HepG2 (cell line): ENCODE results near the gene FAM98A. TPM values are rescaled to one million over a fixed set of nuclear protein-coding genes. Genes with fewer than 3 reads are reported as not detected.

ENCODE experiments used
- DMAP1 ChIP-seq: IDR thresholded peaks from 2 replicates; pipeline ENCODE4 v1.6.1; 2016
- EP300 ChIP-seq, 3 experiments: sonication (generic) in 1 of 3; formaldehyde crosslinking in 1 of 3; IDR thresholded peaks; 2 replicates each; pipeline versions ENCODE4 v1.5.1 to v1.6.1; 2011 to 2020; ENCODE audit warnings: low read depth in 2 of 3, low read length in 2 of 3, borderline replicate concordance in 1 of 3, improper control_type of control experiment in 1 of 3, mild to moderate bottlenecking in 1 of 3, missing genetic modification reagents in 1 of 3, moderate library complexity in 1 of 3
- GATAD2A ChIP-seq: IDR thresholded peaks from 2 replicates; pipeline ENCODE4 v1.6.1; 2016
- GFI1 ChIP-seq: sonication (generic); formaldehyde crosslinking; IDR thresholded peaks from 2 replicates; pipeline ENCODE4 v1.5.0; 2020; ENCODE audit warnings: missing genetic modification reagents, mild to moderate bottlenecking, borderline replicate concordance
- GZF1 ChIP-seq: sonication (generic); formaldehyde crosslinking; IDR thresholded peaks from 2 replicates; pipeline ENCODE4 v1.5.1; 2020; ENCODE audit warnings: mild to moderate bottlenecking, missing genetic modification reagents
- JDP2 ChIP-seq: sonication (generic); formaldehyde crosslinking; IDR thresholded peaks from 2 replicates; pipeline ENCODE4 v1.8.1; 2022; ENCODE audit warnings: missing genetic modification reagents, borderline replicate concordance
- KAT8 ChIP-seq: IDR thresholded peaks from 2 replicates; pipeline ENCODE4 v1.6.1; 2016; ENCODE audit warnings: missing genetic modification reagents, missing compliant biosample characterization
- NR2F2 ChIP-seq: IDR thresholded peaks from 2 replicates; pipeline ENCODE4 v1.6.1; 2012; ENCODE audit warnings: low read depth, inconsistent platforms, borderline replicate concordance
- PHF8 ChIP-seq: sonication (generic); formaldehyde crosslinking; IDR thresholded peaks from 2 replicates; pipeline ENCODE4 v1.5.0; 2020; ENCODE audit warnings: missing genetic modification reagents
- SMYD3 ChIP-seq: sonication (generic); formaldehyde crosslinking; IDR thresholded peaks from 2 replicates; pipeline ENCODE4 v1.8.1; 2023; ENCODE audit warnings: mild to moderate bottlenecking, missing genetic modification reagents
- THAP11 ChIP-seq: IDR thresholded peaks from 2 replicates; pipeline ENCODE4 v1.6.1; 2016; ENCODE audit warnings: missing biosample characterization, missing genetic modification reagents
- TMF1 ChIP-seq: sonication (generic); formaldehyde crosslinking; IDR thresholded peaks from 2 replicates; pipeline ENCODE4 v1.8.1; 2022; ENCODE audit warnings: low read depth, missing genetic modification reagents
- XRCC5 ChIP-seq: fragments of 200-400 bp; formaldehyde crosslinking; optimal IDR thresholded peaks from 2 replicates; pipeline ENCODE3; 2017; ENCODE audit warnings: mild to moderate bottlenecking, low read length
- ZFX ChIP-seq: sonication (generic); formaldehyde crosslinking; IDR thresholded peaks from 2 replicates; pipeline ENCODE4 v1.4.0; 2020; ENCODE audit warnings: mild to moderate bottlenecking, low read depth, missing genetic modification reagents, moderate library complexity
- ZNF235 ChIP-seq: sonication (generic); formaldehyde crosslinking; IDR thresholded peaks from 2 replicates; pipeline ENCODE4 v1.8.1; 2023; ENCODE audit warnings: mild to moderate bottlenecking, missing genetic modification reagents, borderline replicate concordance
- ZNF317 ChIP-seq: sonication (generic); formaldehyde crosslinking; IDR thresholded peaks from 2 replicates; pipeline ENCODE4 v1.5.0; 2020; ENCODE audit warnings: mild to moderate bottlenecking, missing genetic modification reagents
- ZNF552 ChIP-seq: sonication (generic); formaldehyde crosslinking; IDR thresholded peaks from 2 replicates; pipeline ENCODE4 v1.9.0; 2022; ENCODE audit warnings: missing genetic modification reagents, mild to moderate bottlenecking, borderline replicate concordance
- ZNF749 ChIP-seq: sonication (generic); formaldehyde crosslinking; IDR thresholded peaks from 2 replicates; pipeline ENCODE4 v1.8.0; 2022; ENCODE audit warnings: mild to moderate bottlenecking, missing genetic modification reagents, moderate library complexity, borderline replicate concordance
- ZNF781 ChIP-seq: sonication (generic); formaldehyde crosslinking; IDR thresholded peaks from 2 replicates; pipeline ENCODE4 v1.5.1; 2020; ENCODE audit warnings: borderline replicate concordance, mild to moderate bottlenecking, missing genetic modification reagents; ENCODE audit errors: not compliant biosample characterization
- ZNF883 ChIP-seq: sonication (generic); formaldehyde crosslinking; IDR thresholded peaks from 2 replicates; pipeline ENCODE4 v1.5.1; 2020; ENCODE audit warnings: mild to moderate bottlenecking, missing genetic modification reagents; ENCODE audit errors: not compliant biosample characterization
- polyA plus RNA-seq, 8 experiments: library from polyadenylated mRNA; depleted of rRNA in 3 of 8; stranded (reverse) in 7 of 8; unstranded in 1 of 8; fragments of >200 nt; fragmentation: Illumina TruSeq in 4 of 8; extraction: Trizol in 4 of 8; gene quantifications; 2 replicates each; pipeline versions ENCODE4 v1.2.1 to v1.2.3, GENCODE V29; 2011 to 2016; ENCODE audit warnings: low read depth in 4 of 8, missing spikeins in 1 of 8, mixed read lengths in 1 of 8; ENCODE audit not compliant: insufficient read depth in 1 of 8
- total RNA-seq, 5 experiments: library from RNA; depleted of rRNA; stranded (reverse); fragments of >200 nt; fragmentation: Illumina TruSeq; extraction: Trizol; gene quantifications; 2 replicates each; pipeline ENCODE4 v1.2.3, GENCODE V29; 2016; ENCODE audit warnings: low read depth in 1 of 5
- TF ChIP-seq, protein P1 (sequence below): sonication (generic); formaldehyde crosslinking; IDR thresholded peaks from 2 replicates; pipeline ENCODE4 v1.4.0; 2020; ENCODE audit warnings: missing genetic modification reagents
- TF ChIP-seq, protein P2 (sequence below): sonication (generic); formaldehyde crosslinking; IDR thresholded peaks from 2 replicates; pipeline ENCODE4 v1.4.0; 2020; ENCODE audit warnings: missing genetic modification reagents, mild to moderate bottlenecking, borderline replicate concordance

The FAM98A gene
- total and polyA plus RNA-seq, 2 of the 13 experiments (the other 11 are each of a cell fraction or from before 2014, with no cell fraction given) = 44.0 to 61.4 TPM

DNA sequence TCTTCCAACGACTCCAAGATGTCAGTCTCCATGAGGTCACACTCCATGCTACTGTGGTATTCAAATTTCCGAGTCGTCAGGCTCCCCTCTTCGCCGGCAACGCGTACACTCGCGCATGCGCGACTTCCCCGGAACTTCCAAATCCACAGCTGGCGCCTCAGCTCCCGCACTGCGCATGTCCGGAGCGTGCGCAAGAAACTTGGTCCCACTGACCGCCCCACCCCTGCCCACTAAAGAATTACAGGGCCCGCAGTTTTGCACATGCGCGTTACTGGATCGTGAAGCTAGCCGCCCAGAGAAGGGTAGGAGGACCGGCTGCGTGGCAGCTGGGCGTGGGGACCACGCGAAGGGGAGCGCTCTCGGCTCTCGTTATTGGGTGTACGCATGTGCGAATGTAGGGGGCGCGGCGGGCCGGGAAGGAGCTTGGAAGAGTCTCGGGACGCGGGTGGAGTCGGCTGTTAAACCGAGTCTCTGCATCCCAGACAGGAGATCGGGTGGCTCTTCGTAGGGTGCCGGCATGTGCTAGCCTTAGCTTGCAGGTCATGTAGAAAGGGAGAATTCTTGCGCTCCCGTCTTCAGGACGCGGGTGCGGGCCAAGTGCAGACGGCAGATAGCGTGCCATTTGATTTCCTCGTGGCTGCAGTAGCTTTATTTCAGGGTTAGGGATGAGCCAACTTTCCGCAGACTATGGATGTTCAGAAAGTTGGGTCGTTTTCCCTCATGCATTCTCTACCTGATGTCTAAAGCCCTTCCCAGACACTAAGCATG, at the start of gene FAM98A (continued):
- TF ChIP-seq, protein P1, sequence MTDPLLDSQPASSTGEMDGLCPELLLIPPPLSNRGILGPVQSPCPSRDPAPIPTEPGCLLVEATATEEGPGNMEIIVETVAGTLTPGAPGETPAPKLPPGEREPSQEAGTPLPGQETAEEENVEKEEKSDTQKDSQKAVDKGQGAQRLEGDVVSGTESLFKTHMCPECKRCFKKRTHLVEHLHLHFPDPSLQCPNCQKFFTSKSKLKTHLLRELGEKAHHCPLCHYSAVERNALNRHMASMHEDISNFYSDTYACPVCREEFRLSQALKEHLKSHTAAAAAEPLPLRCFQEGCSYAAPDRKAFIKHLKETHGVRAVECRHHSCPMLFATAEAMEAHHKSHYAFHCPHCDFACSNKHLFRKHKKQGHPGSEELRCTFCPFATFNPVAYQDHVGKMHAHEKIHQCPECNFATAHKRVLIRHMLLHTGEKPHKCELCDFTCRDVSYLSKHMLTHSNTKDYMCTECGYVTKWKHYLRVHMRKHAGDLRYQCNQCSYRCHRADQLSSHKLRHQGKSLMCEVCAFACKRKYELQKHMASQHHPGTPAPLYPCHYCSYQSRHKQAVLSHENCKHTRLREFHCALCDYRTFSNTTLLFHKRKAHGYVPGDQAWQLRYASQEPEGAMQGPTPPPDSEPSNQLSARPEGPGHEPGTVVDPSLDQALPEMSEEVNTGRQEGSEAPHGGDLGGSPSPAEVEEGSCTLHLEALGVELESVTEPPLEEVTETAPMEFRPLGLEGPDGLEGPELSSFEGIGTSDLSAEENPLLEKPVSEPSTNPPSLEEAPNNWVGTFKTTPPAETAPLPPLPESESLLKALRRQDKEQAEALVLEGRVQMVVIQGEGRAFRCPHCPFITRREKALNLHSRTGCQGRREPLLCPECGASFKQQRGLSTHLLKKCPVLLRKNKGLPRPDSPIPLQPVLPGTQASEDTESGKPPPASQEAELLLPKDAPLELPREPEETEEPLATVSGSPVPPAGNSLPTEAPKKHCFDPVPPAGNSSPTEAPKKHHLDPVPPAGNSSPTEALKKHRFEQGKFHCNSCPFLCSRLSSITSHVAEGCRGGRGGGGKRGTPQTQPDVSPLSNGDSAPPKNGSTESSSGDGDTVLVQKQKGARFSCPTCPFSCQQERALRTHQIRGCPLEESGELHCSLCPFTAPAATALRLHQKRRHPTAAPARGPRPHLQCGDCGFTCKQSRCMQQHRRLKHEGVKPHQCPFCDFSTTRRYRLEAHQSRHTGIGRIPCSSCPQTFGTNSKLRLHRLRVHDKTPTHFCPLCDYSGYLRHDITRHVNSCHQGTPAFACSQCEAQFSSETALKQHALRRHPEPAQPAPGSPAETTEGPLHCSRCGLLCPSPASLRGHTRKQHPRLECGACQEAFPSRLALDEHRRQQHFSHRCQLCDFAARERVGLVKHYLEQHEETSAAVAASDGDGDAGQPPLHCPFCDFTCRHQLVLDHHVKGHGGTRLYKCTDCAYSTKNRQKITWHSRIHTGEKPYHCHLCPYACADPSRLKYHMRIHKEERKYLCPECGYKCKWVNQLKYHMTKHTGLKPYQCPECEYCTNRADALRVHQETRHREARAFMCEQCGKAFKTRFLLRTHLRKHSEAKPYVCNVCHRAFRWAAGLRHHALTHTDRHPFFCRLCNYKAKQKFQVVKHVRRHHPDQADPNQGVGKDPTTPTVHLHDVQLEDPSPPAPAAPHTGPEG = peak; percentile 65
- TF ChIP-seq SMYD3 (CRISPR knock-in tag) = peak; percentile 85; the same call in 1 of the 2 replicates
- TF ChIP-seq NR2F2 = no peak
- TF ChIP-seq THAP11 = peak; percentile 88
- TF ChIP-seq ZNF781 (CRISPR knock-in tag) = peak; percentile 95
- no peak for TF ChIP-seq EP300 (IDR thresholded peaks at IDR 0.05; ENCODE audit: low read depth in 2 of 2, low read length in 2 of 2)
- no peak for TF ChIP-seq EP300 (CRISPR knock-in tag; IDR thresholded peaks at IDR 0.05; ENCODE audit: borderline replicate concordance)
- TF ChIP-seq GZF1 = peak; percentile 78; the same call in 1 of the 2 replicates
- peak; percentile 70; the same call in 1 of the 2 replicates for TF ChIP-seq GFI1 (CRISPR knock-in tag)
- no peak for TF ChIP-seq JDP2 (CRISPR knock-in tag)
- no peak; the same call in 1 of the 2 replicates for TF ChIP-seq ZNF235 (CRISPR knock-in tag)
- TF ChIP-seq ZNF317 (CRISPR knock-in tag) = peak; percentile 84
- peak; percentile 71; the same call in 1 of the 2 replicates for TF ChIP-seq ZFX (CRISPR knock-in tag)
- TF ChIP-seq, protein P2, sequence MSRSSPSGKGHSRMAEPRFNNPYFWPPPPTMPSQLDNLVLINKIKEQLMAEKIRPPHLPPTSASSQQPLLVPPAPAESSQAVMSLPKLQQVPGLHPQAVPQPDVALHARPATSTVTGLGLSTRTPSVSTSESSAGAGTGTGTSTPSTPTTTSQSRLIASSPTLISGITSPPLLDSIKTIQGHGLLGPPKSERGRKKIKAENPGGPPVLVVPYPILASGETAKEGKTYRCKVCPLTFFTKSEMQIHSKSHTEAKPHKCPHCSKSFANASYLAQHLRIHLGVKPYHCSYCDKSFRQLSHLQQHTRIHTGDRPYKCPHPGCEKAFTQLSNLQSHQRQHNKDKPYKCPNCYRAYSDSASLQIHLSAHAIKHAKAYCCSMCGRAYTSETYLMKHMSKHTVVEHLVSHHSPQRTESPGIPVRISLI (CRISPR knock-in tag) = 0 out of 2 replicates have a peak, but pooled peaks have one; percentile 4
- TF ChIP-seq TMF1 (CRISPR knock-in tag) = 0 out of 2 replicates have a peak, but pooled peaks have one; percentile 14
- TF ChIP-seq KAT8 (CRISPR knock-in tag) = peak; percentile 86
- TF ChIP-seq XRCC5 = peak; percentile 81
- TF ChIP-seq PHF8 (CRISPR knock-in tag) = peak; percentile 71
- peak; percentile 93 for TF ChIP-seq GATAD2A
- peak; percentile 95 for TF ChIP-seq ZNF749 (CRISPR knock-in tag)
- TF ChIP-seq DMAP1 (CRISPR knock-in tag) = peak; percentile 96
- TF ChIP-seq ZNF883 = peak; percentile 70
- peak; percentile 85 for TF ChIP-seq ZNF552 (CRISPR knock-in tag)
